ENCODE measurements around the gene CDC42SE2. TPM values are rescaled to one million over a fixed set of nuclear protein-coding genes. Genes with fewer than 3 reads are reported as not detected.

Gene CDC42SE2
- total and polyA plus RNA-seq, 2 of the 4 experiments (the other 2 are of a cell fraction) = 12.5 to 19.4 TPM

- in situ Hi-C loops (cut with MboI; ENCODE audit: low sequenced_read_pairs) (no loop called here), dilution Hi-C loops (cut with HindIII; ENCODE audit: low sequenced_read_pairs, unreplicated experiment) (no loop called here), intact Hi-C loops (cut with micrococcal nuclease) (no loop called here)
- TF ChIP-seq BHLHE40 (IDR thresholded peaks at IDR 0.05; ENCODE audit: low read depth, low read length) (peak; percentile 19; the same call in 1 of the 2 replicates), RFX5 (IDR thresholded peaks at IDR 0.05; ENCODE audit: low read depth, low read length) (no peak), POLR2A (IDR thresholded peaks at IDR 0.05; ENCODE audit: low read depth, low read length) (no peak)
- H4K8ac ChIP-seq (ENCODE audit: low read depth in 2 of 2, low read length in 2 of 2) = peak overlapping the region; percentile 23 to 26; a peak in 3 of 4 replicates
- H3K27ac ChIP-seq (ENCODE audit: insufficient read depth, low read length) = peak overlapping the region; percentile 52; the same call in 1 of the 2 replicates
- H3K79me1 ChIP-seq (ENCODE audit: low read depth in 1 of 2, low read length in 2 of 2) = 0 out of 4 replicates have a peak, but pooled peaks cover 0 to 3% of the 10 kb centered on the region in 2 experiments
- H3K23ac ChIP-seq (ENCODE audit: low read depth, low read length) = no peak overlapping the region
- DNase-seq = no peak
- no peak overlapping the region for H3K4me3 ChIP-seq (ENCODE audit: insufficient read depth, low read depth, low read length)
- no peak overlapping the region for H3K56ac ChIP-seq (ENCODE audit: extremely low read depth, insufficient read depth, low read length)
- H4K20me1 ChIP-seq (ENCODE audit: insufficient read depth, low read length) = no peaks in the 10 kb centered on the region
- 0 out of 2 replicates have a peak overlapping the region, but pooled peaks have one; percentile 31 for H4K91ac ChIP-seq (ENCODE audit: insufficient read depth, low read depth, low read length)
- peak overlapping the region; percentile 47; the same call in 1 of the 2 replicates for H4K5ac ChIP-seq (ENCODE audit: low read depth, low read length)
- H3K9me1 ChIP-seq (ENCODE audit: insufficient read depth, low read length) = peaks cover 6% of the 10 kb centered on the region; the same call in 1 of the 2 replicates
- no peak overlapping the region for H2AK5ac ChIP-seq (ENCODE audit: low read depth, low read length)
- H3K36me3 ChIP-seq (ENCODE audit: control insufficient read depth, insufficient read depth, low read length) = no peaks in the 10 kb centered on the region
- no peak overlapping the region for H2AFZ ChIP-seq (replicated peaks; ENCODE audit: low read length, poor library complexity)
- CTCF ChIA-PET = no interaction called here
- BruUV-seq (replicated peaks) = no TSS peak
- no peak for ATAC-seq (ENCODE audit: low read depth)
- peak overlapping the region; percentile 17; the same call in 1 of the 2 replicates for H2BK120ac ChIP-seq (ENCODE audit: low read depth, low read length)
- H2BK5ac ChIP-seq (ENCODE audit: low read depth, low read length, poor library complexity, severe bottlenecking) = peak overlapping the region; percentile 59
- no peak overlapping the region for H3K9ac ChIP-seq (ENCODE audit: low read depth, low read length)
- H3K9me3 ChIP-seq (ENCODE audit: control insufficient read depth, insufficient read depth, low read length) = no peaks in the 10 kb centered on the region
- no peak overlapping the region for H2BK15ac ChIP-seq (ENCODE audit: low read depth, low read length)
- no peak overlapping the region for H3K4me2 ChIP-seq (ENCODE audit: low read depth, low read length)
- 50% methylated on average over 1 of the region's 2 CpGs; no CpG with 5 or more reads in 1 of the 2 experiments for WGBS, 2 experiments (ENCODE audit: extremely low coverage in 2 of 2, insufficient read length in 1 of 2)
- H3K4me1 ChIP-seq (ENCODE audit: control insufficient read depth, insufficient read depth, low read length) = peaks cover 13% of the 10 kb centered on the region
- H3K14ac ChIP-seq (replicated peaks; ENCODE audit: low read depth, low read length) = no peak overlapping the region
- POLR2A ChIA-PET (ENCODE audit: unreplicated experiment) = no interaction called here
- H3K18ac ChIP-seq (ENCODE audit: low read depth, low read length) = peak overlapping the region; percentile 70
- H2BK20ac ChIP-seq (ENCODE audit: low read depth, low read length) = 0 out of 2 replicates have a peak overlapping the region, but pooled peaks have one; percentile 33
- no peak overlapping the region for H2AK9ac ChIP-seq (replicated peaks; ENCODE audit: low read depth, low read length, poor library complexity)
- H3K4ac ChIP-seq (ENCODE audit: low read depth, low read length) = no peak overlapping the region
- H3K27me3 ChIP-seq (ENCODE audit: control insufficient read depth, insufficient read depth, low read length) = no peaks in the 10 kb centered on the region
Measured at GRCh38 chr5:131256507-131256823, 7.4 kb upstream of the CDC42SE2 start.
